Activated CD4-positive, CD25-positive, alpha-beta regulatory T cell treated with anti-CD3 and anti-CD28 coated beads, Interleukin-2, amount 50 U/mL, for 16 hours (primary cell): ENCODE results near the gene ZNF860.
"Not testable (repeated sequence)": the region's sequence is repeated elsewhere in the genome, so short reads cannot be mapped to it uniquely, and the experiment has no call there.

Experiments
- DNase-seq: peaks from one replicate; pipeline ENCODE4 v3.0.0-alpha.2; 2020; ENCODE audit warnings: low read depth, low spot score

ZNF860 gene

DNA sequence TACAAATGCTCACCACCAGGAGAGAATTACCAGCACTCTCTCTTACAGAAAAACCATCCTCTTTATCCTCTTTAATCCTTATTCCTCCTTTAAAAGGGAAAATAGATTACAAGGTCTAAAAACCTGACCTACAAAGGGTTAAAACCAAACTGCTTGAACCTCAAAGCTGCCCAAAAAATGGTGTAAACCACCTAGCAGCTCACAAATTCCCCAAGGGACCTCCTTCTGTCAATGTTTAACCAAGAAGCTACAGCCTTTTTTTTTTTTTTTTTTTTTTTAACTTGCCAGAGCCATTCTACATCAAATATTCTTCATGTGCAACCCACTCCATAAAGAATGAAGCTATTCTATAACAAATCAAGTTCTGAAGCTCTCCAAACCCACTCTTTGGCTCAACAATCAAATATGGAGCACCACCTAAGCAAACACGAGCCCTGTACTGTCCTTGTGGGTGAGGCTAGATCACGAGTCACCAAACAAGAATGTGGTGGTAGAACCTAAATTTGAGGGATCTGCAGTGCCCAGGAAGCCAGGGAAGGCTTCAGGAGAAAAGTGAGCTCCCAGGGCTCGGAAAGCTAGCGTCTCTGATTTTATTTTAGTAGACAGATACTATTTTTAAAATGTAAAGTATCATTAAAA lies 20.6 kb upstream of the ZNF860 start:
- no peak for DNase-seq

DNA sequence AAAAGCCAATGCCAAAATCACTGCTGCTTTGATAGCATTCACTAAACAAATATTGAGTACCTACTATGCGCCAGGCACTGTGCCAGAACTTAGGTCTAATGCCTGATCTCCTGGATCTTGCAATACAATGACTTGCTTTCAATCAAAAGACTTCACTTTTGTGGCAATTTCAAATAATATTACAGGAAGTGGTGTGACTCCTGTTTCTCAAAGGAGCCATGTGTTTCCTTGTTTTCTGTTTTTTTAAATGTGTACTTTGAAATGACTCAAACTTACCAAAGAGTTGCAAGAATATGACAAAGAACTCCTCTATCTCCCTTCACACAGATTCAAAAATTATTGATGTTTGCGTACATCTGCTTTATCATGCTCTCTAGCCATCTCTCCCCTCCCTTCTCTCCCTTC lies 18.7 kb upstream of the ZNF860 start:
- DNase-seq, result no peak

DNA sequence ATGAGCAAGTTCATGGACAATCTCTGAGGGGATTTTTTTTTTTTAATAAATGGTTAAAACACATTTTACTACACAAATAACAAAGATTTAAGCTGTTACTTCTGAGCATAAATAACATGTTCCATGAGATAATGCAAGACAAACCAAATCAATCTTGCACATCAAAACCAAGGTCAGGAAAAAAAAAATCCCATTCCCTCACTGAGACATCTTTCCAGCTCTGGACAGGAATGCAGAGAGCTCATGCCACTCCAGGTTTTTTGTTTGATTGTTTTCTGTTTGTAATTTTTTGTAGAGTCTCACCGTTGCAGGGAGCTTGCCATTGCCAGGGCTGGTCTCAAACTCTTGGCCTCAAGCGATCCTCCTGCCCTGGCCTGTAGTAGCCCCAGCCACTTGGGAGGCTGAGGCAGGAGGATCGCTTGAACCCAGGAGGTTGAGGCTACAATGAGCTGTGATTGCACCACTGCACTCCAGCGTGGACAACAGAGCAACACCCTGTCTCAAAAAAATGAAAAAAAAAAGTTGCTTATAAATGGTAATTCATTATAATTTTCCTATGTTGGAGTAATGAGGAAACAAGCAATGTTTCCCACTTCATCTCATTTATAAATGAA lies 14.5 kb upstream of the ZNF860 start:
- DNase-seq, result no peak

DNA sequence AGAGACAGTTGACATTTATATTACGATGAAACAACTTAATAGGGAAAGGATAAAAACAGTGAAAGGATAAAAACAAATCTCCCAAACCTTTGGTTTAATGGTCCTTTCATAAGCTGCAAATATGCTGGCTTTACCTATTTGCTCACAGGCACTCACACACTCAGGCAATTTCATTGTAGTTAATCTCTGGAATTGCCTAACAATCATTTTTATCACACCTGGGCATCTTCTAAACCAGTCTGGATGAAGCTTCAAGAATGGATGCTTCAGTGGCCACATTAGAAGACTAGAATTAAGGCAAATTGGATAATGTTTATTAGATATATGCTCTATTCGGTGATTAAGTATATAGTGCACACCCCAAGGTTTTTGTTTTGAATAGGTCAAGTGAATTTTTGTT lies 14.0 kb upstream of the ZNF860 start:
- no peak for DNase-seq

DNA sequence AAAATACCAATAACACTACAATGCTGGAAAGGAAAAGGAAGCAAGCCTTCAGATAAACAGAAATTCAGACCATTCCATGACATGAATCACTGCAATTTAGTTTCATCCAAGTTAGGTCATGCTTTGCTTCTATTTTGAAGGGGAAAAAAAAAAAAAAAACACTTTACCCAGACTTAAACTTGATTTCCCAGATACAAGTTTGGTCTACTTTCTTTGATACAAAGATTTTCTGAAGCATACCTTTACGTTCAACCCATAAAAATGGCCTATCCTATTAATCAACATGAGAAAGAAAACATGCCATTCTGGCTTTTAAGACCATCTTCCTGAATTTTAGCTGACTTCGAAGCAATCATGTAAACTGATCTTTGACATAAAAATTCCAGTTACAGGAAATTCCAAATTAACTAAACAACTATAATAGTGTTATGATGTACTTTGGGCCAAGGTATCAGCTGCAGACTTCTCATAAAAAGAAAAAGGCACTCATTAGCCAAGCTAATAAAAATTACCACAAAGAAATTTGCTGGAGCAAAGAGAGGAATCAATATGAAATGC lies 13.1 kb upstream of the ZNF860 start:
- no peak for DNase-seq

DNA sequence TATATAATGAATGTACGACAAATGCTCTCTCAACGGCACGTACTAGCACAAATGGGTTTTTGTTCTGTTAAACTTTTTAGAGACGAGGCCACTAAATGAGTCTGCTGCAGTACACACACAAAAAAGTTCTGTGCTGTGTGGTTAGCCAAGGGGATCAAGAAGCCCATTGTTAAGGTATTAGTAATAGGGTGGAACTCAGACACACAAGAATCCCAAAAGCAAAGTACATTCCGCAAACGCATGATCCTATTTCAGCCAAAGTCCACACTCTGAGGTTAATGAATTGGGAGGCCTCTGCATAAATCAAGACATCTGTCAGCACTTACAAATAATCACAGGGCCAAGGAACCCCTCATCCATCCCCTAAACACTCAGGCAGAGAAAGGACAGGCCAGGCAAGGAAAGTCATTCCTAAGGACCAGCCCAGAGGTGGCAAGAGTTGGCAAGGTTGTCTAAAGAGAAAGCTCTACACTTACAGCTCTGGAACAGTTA lies 12.6 kb upstream of the ZNF860 start:
- no peak for DNase-seq

DNA sequence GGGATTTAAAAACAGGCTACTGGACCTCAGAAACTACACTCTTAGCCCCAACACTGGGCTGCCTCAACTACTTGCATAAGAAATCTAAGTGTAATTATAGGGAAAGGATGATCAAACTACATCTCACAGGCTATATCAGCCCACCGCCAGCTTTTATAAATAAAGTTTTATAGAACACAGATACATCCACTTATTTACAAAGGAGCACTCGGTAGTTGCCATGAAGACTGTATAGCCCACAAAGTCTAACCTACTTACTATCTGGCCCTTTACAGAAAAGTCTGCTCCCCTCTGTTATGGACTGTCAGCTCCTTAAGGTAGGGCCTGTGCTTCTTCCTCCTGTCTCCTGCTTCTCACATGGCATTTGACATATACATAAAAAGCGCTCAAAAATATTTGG lies 9.9 kb upstream of the ZNF860 start:
- DNase-seq, result no peak

DNA sequence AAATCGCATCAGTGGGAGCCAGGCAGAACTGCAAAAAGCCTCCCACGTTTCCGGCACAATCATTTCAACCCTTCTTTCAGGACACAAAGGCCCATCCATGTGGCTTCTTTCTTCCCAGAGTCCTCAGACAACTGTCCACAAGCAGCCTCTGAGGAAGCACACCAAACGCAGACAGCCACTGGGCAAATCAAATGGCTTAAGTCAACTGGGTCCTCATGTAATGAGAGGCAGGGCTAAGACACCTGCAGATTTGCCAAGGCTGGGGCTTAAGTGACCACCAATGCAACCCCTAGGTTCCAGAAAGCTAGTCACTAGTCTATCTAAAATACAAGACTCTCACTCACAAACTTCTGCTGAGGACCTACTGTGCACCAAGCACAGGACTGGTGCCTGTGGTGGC lies 8.5 kb upstream of the ZNF860 start:
- no peak for DNase-seq

DNA sequence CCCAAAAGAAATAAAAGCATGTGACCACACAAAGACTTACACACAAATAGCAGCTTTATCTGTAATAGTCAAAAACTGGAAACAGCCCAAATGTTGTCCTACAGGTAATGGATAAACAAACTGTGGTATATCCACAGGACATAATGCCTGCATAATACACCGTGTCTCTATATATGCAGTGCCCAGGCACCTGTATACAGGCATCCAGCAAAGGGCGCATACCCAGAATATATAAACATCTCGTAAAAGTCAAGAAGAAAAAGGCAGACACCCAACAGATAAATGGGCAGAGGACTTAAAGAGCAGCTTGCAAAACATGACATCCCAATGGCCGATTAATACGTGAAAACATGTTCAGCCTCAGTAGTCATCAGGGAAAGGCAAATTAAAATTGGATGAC lies 7.7 kb upstream of the ZNF860 start:
- no peak for DNase-seq

DNA sequence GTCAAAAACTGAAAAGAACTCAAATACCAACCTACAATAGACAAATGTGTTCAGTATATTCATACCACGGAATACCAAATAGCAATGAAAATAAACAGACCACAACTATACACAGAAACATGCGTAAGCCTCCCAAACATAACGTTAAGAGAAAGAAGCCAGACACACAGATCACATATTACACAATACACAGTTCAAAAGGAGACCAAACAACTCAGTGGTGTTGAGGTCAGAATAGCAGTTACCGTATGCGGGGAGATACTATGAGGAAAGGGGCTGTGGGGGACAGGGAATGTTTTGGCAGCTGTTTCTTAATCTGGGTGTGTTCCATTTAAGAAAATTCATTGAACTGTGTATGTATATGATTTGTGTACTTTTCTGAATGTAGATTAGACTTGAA lies 7.1 kb upstream of the ZNF860 start:
- DNase-seq, result no peak

DNA sequence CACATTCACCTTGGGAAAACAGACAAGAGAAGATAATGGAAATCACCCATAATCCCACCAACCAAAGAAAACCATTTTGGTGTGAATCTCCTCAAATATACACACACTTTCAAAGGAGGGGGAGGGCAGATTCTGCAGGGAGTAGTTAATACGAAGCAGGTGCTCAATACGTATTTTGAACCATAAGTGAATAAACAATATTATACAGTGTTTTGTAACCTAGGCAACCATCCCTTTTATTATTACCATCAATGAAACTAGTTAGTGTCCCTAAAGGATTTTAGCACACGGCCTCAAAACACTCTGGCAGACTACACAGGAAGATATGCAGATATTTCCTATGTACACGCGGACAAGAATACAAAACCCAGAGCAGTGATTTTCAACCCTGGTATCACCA lies 6.6 kb upstream of the ZNF860 start:
- DNase-seq, result no peak

DNA sequence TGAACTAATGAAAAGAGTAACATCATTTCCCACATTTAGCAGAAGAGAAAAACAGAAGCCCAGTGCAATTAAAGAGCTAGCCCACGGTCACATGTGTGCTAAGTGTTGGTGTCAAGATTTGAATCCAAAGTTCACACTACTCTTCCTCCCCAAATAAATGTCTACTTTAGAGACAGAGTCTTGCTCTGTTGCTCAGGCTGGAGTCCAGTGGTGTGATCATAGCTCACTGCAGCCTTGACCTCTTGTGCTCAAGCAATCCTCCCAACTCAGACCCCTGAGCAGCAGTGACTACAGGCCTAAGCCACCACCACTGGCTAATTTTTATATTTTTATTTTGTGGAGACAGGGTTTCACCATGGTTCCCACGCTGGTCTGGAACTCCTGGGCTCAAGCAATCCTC lies 5.2 kb upstream of the ZNF860 start:
- DNase-seq, result no peak

DNA sequence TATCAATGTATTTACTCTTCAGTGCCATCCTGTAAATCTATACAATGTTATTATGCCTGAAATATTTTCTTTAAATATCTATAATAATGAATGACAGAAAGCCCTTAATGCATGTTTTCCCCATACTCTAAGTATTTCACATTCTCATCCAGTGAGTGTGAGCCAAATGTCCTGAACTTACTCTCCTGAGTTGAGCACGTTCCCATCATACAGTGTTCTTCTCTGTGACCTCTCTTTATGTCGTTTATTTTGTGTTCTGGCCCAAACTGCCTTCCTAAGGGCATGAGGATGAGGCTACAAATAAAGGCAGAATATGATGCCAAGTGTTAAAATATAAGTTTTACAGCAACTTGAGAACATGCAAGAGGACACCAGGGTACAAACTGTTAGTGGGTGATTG lies 3.8 kb upstream of the ZNF860 start:
- no peak for DNase-seq

DNA sequence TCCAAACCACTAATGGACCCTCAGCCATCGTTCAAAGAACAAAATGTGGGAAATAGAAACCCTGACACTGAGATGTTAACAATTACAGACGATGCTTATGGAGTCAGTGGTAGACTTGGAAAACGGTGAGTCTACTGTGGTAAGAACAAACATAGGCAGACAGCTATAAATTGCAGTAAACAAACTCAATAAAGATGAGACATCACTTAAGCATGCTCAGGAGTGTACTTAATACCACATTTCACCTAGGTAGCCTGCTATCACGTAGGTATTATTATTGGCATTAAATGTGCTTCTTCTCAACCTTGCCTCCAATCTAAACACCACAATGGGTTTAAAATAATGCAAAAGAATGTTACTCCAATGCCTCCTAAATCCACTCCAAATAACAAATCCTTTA lies 3.0 kb upstream of the ZNF860 start:
- no peak for DNase-seq

DNA sequence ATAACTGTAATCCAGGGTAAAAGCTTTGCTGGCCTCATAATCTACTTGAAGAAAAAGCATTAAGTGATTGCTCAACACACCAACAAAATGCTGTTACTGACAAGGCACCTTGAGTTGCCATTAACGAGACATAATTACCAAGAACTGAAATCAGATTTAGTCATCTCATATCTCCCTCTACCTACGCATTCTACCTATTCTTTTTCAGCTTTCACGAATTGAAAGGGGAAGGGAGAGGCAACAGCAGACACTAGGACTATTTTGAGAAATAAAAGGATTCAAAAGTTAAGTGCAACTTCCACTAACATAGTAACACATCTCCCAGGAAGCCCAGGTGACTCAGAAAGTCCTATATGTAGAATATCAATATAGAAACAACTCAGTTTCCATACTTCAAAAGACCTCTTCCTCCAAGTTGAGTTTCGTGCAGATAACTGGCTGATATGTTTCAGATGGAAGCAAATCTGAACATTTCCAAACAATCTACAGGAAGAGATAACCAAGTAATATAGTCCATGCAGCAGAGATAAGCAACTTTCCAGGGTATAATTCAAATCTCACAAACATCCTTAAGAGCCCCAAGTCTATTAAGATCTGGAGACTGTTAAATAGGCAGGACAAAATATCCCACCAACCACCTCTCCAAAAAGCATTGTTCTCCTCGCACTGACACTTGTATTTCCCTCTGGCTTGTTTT lies 2.4 kb upstream of the ZNF860 start:
- no peak for DNase-seq

DNA sequence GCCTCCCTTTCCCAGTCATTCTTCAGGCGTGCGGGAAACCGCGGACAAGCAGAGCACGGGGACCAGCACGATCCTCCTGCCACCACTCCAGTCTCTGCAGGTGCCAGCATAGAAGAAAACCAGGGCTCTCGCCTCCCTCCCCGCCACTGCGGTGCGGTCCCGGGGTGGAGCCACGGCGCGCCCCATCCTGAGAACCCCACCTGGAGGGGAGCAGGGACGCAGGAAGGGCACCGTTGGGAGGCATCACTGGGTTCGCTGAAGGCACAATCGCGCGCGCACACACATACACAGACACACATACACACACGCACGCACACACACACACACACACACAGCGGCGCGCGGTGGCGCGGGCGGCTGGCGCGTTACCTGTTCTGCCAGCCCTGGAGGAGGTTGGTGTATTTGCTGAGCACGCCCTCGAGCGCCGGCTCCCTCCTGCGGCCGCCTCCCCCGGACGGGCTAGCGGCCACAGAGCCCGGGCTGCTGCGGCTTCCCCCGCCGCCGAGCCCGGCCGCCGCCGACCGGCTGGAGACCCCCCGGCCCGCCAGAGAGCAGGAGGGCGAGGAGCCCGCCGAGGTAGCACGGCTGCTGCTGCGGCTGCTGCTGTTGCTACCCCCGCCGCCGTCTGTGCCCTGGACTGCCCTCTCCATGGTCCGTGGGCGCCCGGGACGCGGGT lies 882 bp upstream of the ZNF860 start:
- DNase-seq, result no peak

DNA sequence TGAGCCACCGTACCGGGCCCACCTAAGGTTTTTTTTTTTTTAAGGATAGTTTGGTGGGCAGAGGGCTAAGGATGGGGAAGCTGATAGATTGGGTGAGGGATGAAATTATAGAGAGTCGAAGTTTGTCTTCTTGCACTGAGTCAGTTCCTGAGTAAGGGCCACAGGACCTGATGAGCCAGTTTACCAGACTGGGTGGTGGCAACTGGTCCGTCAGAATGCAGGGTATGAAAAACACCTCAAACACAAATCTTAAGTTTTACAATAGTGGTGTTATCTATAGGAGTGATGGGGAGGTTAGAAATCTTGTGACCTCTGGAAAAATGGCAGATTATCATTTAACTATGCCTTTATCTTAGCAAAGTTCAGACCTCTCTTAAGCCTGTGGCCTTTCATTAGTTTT lies 2.8 kb downstream of the ZNF860 start:
- DNase-seq, result no peak

DNA sequence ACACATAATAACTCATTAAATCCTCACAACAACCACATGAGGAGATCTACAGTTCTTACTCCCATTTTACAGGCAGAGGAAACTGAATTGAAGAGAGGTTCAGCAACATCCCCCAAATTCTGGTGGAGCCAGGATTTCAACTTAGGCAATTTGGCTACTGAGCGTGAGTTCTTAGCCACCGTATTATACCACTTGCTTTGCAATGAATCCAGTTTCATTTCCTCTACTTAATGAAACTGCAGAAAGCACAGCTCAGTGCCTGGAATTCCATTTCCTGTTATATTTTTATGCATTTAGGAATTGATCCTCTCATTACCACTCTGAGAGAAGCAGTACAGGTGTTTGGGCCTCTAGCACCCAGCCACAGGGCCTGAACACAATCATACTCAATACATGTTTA lies 4.3 kb downstream of the ZNF860 start:
- DNase-seq, result no peak

DNA sequence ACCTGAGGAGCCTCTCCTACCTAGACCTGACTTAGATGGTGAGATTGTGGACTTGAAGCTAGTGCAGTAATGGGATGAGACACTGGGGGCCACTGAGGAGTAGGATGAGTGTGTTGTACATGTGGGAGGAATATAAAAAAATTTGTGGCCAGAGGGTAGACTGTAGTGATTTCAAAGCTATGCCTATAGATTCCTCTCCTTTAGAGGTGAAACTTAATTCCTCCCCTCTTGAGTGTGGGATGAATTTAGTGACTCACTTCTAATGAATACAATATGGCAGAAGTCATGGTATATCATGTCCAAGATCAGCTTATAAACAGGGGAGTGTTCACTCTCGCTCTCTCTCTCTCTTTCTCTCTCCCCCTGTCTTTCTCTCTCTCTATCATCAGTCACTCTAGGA lies 6.7 kb downstream of the ZNF860 start:
- DNase-seq, result no peak

DNA sequence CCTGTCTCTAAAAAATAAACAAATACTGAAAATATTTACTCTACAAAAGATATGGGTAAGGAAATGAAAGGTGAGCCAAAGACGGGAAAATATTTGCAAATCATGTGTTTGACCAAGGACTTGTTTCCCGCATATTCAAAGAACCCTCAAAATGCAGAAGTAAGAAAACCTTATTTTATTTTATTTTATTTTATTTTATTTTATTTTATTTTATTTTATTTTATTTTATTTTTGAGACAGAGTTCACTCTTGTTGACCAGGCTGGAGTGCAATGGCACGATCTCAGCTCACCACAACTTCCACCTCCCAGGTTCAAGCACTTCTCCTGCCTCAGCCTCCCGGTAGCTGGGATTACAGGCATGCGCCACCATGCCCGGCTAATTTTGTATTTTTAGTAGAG lies 11.4 kb downstream of the ZNF860 start:
- not testable (repeated sequence) for DNase-seq

DNA sequence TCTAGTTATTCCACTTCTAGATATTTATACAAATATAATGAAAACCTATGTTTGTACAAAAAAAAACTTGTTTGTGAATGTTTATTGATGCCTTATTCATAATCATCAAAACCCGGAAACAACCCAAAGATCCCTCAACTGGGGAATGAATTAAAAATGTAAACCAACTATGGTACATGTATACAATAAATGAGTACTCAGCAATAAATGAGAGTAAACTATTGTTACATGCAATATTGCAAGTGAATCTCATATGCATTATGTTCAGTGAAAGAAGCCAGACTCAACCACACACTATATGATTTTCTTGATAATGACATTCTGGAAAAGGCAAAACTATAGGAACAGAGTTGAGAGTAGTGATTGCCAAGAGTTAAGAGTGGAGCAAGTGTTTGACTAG lies 12.3 kb downstream of the ZNF860 start:
- no peak for DNase-seq

DNA sequence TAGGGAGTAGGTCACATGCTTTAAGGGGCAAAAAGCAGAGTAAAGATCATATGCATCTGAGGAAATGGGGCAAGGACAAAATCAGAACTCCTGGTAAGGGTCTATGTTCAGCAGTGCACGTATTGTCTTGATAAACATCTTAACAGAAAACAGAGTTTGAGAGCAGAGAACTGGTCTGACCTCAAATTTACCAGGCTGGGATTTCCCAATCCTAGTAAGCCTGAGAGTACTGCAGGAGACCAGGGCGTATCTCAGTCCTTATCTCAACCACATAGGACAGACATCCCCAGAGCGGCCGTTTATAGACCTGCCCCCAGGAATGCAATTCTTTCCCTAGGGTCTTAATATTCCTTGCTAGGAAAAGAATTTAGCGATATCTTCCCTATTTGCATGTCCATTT lies 13.5 kb downstream of the ZNF860 start:
- DNase-seq, result not testable (repeated sequence)
